LNCAP (cell line): ENCODE measurements around the gene CHD2.

Source experiments
- TF ChIP-seq, protein P1 (sequence below): fragments of 450-650 bp; IDR thresholded peaks from 2 replicates; pipeline ENCODE4 v1.5.1; 2017; ENCODE audit warnings: mild to moderate bottlenecking

CHD2 gene

DNA sequence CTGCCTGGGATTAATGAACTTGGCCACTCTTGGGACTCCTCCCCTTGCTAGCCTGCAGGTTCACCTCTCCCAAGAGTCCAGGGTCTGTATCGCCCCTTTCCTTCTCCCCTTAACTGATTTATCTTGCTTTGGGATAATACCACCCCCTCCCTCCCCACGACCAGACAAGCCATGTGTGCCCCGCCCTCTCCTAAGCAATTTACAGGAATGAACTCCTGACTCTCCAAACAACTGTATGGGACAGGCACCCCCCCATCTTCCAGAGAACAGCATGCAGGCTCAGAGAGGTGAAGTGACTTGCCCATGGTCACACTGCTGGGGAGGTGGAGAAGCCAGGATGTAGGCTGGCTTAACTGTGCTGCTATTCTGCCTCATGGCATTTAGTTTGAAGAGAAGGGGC is 142.1 kb downstream of the CHD2 start:
- TF ChIP-seq, protein P1, sequence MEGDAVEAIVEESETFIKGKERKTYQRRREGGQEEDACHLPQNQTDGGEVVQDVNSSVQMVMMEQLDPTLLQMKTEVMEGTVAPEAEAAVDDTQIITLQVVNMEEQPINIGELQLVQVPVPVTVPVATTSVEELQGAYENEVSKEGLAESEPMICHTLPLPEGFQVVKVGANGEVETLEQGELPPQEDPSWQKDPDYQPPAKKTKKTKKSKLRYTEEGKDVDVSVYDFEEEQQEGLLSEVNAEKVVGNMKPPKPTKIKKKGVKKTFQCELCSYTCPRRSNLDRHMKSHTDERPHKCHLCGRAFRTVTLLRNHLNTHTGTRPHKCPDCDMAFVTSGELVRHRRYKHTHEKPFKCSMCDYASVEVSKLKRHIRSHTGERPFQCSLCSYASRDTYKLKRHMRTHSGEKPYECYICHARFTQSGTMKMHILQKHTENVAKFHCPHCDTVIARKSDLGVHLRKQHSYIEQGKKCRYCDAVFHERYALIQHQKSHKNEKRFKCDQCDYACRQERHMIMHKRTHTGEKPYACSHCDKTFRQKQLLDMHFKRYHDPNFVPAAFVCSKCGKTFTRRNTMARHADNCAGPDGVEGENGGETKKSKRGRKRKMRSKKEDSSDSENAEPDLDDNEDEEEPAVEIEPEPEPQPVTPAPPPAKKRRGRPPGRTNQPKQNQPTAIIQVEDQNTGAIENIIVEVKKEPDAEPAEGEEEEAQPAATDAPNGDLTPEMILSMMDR, result no peak

DNA sequence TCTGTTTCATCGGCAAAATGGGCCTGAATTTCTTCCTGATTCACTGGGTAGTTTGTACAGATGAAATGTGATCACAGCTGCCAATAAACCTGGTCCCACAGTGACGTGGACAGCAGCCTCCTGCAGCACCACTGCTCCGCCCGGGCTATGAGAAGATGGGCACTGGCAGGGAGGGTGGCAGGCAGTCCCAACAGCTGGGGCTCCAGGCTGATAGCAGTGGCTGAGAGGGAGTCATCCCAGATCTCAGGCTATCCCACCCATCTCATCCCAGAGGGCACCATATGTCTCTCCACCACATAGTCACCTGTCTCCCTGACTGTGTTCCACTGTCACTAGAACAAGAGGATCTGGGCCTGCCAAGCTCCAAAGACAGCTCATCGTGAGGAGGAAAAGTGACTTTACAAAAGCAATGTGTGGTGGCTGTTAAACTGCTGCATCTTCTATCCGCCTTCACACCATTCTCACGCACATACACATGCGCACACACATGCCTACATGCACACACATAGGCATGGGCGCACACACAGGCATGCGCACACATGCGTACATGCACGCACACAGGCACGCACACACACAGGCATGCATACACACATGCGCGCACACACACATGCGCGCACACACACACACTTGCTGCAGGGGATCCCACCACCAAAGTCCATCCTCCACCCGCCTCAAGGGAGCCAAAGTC is 142.7 kb downstream of the CHD2 start:
- TF ChIP-seq, protein P1, result no peak

DNA sequence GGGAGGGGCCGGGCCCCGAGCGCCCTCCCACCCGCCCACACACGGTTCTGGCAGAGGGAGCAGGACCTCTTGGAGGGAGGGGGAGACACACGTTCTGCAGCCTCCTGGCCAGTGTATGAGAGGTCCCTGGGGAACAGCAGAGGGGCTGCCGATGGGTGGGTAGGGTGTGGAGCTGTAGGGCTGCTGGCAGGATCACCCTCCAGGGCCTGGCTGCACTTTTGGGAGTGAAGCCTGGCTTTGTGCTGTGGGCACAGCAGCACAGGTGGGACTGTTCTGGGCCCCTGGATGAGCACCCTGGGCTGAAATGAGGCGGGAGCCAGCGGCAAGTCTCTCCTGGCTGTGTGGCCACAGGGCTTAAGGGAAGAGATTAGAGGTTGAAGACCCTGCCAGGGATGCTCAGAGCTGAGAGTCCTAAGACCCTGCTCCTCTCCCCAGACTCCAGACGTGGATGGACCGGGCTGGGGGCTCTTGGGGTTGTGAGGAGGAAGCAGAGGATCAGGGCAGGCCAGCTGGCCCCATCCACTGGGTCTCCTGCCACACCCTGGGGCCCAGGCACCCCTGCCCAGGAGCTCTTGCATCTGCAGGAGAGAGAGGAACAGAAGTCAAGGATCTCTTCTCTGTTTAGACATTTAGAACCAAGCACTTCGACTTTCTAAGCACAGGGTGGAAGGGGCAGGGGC is 143.6 kb downstream of the CHD2 start:
- TF ChIP-seq, protein P1, result no peak

DNA sequence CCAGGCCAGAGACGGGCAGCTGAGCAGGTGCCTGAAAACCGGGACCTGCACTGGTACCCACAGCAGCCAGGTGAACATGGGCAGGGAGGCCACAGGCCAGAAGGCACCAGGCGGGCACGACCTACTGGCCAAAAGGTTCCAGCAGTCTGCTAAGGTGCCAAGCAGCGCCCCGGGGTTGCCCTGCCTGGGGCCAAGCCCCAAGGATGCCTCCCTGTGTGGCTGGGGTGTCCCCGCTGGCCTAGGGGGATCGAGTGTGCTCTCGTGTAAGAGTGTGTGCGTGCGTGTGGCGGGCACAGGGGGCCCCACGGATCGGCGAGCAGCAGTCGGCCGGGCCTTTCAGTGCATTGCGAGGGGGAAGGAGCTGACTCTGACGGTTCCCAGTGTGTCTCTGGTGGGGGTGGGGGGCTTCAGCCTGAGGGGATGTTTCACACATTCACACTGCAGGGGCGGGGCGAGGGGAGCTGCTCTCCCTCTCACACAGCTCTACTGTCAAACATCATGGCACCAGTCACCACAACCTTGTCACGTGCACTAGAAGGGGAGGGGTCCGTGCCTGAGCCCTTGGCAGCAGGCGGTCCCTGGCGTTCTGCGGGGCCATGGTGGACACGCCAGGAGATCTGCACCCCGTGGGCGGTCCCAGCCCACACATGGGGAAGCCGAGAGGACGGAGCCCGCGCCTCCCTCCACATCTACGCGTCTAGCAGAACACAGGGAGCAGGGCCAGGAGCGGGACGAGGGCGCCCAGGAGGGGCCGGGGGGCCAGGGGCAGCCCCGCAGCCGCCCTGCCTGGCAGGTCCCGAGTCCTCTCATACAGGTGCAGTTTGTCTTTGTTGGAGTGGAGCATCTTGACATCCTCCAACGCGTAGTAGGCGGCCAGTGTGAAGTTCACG is 144.4 kb downstream of the CHD2 start:
- TF ChIP-seq, protein P1, result no peak

DNA sequence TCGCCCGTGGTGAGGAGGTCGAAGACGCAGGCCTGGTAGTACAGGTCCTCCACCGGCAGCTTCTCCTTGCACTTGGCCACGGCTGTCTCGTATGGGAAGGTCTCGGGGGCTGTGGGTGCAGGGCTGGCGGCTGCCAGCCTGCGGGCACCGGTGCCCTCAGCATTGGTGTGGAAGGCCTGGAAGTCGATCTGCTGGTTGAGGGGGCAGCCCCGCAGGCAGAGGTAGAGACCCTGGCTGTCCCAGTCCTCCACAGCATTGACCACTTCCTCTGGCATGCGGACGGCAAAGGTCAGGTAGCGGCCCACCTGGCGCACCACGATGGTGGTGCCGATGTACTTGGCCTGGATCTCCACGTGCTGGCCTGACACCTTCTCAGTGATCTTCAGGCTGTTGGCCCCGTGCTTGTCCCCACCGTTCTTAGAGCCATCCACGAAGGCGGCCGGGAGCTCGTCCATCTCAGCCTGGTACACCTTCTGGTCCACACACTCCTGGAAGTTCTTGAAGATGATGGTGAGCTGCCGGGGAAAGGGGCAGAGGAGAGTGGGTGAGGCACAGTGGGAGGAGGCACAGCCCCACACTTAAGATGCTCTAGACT is 145.2 kb downstream of the CHD2 start:
- TF ChIP-seq, protein P1, result no peak

DNA sequence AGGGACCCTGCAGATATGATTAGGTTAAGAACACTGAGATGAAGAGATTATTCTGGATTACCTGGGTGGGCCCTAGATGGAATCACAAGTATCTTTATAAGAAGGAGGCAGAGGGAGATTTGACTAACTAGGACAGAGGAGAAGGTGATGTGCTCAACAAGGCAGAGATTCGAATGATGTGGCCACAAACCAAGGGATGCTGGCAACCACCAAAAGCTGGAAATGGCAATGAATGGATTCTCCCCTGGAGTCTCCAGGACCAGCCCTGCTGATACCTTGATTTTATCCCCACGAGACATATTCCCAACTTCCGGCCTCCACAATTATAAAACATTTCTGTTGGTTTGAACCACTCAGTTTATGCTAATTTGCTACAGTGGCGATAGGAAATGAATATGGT is 146.0 kb downstream of the CHD2 start:
- TF ChIP-seq, protein P1, result no peak

DNA sequence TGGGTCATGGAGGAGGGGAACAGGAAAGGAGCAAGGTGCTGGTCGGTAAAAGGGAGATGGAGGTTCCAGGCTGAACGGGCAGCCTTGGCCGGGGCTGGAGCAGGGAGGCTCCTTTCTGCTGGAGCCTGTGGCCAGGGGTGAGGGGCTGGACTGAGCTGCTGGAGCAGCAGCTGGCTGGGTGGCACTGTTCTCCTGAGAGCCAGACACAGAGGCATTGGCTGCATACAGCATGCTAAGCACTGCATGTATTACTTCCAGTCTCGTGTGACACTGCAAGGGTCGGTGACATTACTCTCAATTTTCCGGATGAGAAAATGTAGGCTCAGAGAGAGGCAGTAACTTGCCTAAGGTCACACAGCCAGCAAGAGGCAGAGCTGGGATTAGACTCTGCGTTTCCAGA is 146.6 kb downstream of the CHD2 start:
- TF ChIP-seq, protein P1, result no peak
